HepG2 (cell line): ENCODE data around the gene SYCE1. TPM values are rescaled to one million over a fixed set of nuclear protein-coding genes. Genes with fewer than 3 reads are reported as not detected.

Source experiments
- ATAC-seq: fragments of 200-7000 bp; cut with Tn5 transposase; 3 replicates; pipeline ENCODE4 v1.9.1; 2020; ENCODE audit warnings: mild to moderate bottlenecking, moderate library complexity
- BruUV-seq: library from RNA; stranded (reverse); fragments of 400-500 nt; replicated peaks from 2 replicates; lab custom pipeline; 2021; lab: Mats Ljungman, UMichigan
- CTCF ChIA-PET: fragments of 300-600 bp; formaldehyde crosslinking; extraction: SDS; loops from one replicate; lab custom pipeline; 2021; ENCODE audit warnings: low total read pairs, inconsistent platforms, low intra/inter-chr PET ratio; lab: Yijun Ruan, JAX
- POLR2A ChIA-PET: fragments of 350-600 bp; sonication (Branson Sonifier 250); formaldehyde crosslinking; loops from one replicate; lab custom pipeline; 2020; ENCODE audit warnings: antibody characterized with exemption, inconsistent platforms; lab: Yijun Ruan, JAX
- DNase-seq: peaks from one replicate; pipeline ENCODE4 v3.0.0-alpha.2; 2015; ENCODE audit warnings: low spot score
- FAIRE-seq: peaks from 3 replicates; lab custom pipeline; 2011; peaks lifted over from hg19 to GRCh38; lab: Jason Lieb, UNC
- H2AFZ ChIP-seq: one replicate; pipeline ENCODE4 v1.6.1; 2011; ENCODE audit warnings: low read length, inconsistent platforms
- H3K27ac ChIP-seq: fragments of 300-600 bp; 3 replicates; pipeline ENCODE4 v1.8.0; 2011; ENCODE audit warnings: mixed run types, mild to moderate bottlenecking, mixed read lengths, low read length, inconsistent platforms; ENCODE audit not compliant: insufficient read depth; ENCODE audit errors: extremely low read length
- H3K27me3 ChIP-seq, 2 experiments: fragments of 200-600 bp in 1 of 2; 2 replicates in 1 of 2; 3 replicates in 1 of 2; pipeline versions ENCODE4 v1.6.0 to v1.8.0; 2011; ENCODE audit warnings: low read length in 2 of 2, mild to moderate bottlenecking in 2 of 2, moderate library complexity in 2 of 2, inconsistent platforms in 1 of 2; ENCODE audit not compliant: insufficient read depth in 2 of 2, control insufficient read depth in 1 of 2
- H3K36me3 ChIP-seq, 2 experiments: fragments of 200-600 bp in 1 of 2; replicated peaks in 1 of 2; 2 replicates in 1 of 2; 3 replicates in 1 of 2; pipeline versions ENCODE4 v1.5.1 to v1.8.0; 2011; ENCODE audit warnings: low read length in 2 of 2, inconsistent platforms in 1 of 2; ENCODE audit not compliant: insufficient read depth in 2 of 2, control insufficient read depth in 1 of 2
- H3K4me1 ChIP-seq: 2 replicates; pipeline ENCODE4 v1.5.1; 2012; ENCODE audit warnings: low read length, inconsistent platforms; ENCODE audit not compliant: insufficient read depth
- H3K4me2 ChIP-seq: 2 replicates; pipeline ENCODE4 v1.6.0; 2011; ENCODE audit warnings: low read depth, low read length, inconsistent platforms
- H3K4me3 ChIP-seq, 3 experiments: fragments of 200-600 bp in 1 of 3; sonication (generic), shearing (Covaris generic) in 1 of 3; replicated peaks in 1 of 3; 2 replicates each; pipeline ENCODE4 v1.5.1; 2011 to 2016; ENCODE audit warnings: low read length in 3 of 3, inconsistent platforms in 2 of 3, low read depth in 2 of 3, mild to moderate bottlenecking in 2 of 3, control low read depth in 1 of 3, mixed read lengths in 1 of 3; ENCODE audit not compliant: insufficient read depth in 1 of 3
- H3K79me2 ChIP-seq: one replicate; pipeline ENCODE4 v1.6.1; 2011; ENCODE audit warnings: low read length, inconsistent platforms; ENCODE audit not compliant: insufficient read depth
- H3K9ac ChIP-seq: 2 replicates; pipeline ENCODE4 v1.6.0; 2011; ENCODE audit warnings: mild to moderate bottlenecking, low read depth, low read length, inconsistent platforms; ENCODE audit not compliant: insufficient read depth
- H3K9me3 ChIP-seq: 2 replicates; pipeline ENCODE4 v1.5.1; 2012; ENCODE audit warnings: mild to moderate bottlenecking, low read length
- H4K20me1 ChIP-seq: 2 replicates; pipeline ENCODE4 v1.6.0; 2011; ENCODE audit warnings: inconsistent platforms, mild to moderate bottlenecking, low read length, moderate library complexity; ENCODE audit not compliant: insufficient read depth
- ADNP ChIP-seq: sonication (generic); formaldehyde crosslinking; IDR thresholded peaks from 2 replicates; pipeline ENCODE4 v1.4.0; 2020; ENCODE audit warnings: missing genetic modification reagents
- CREB1 ChIP-seq, 2 experiments: fragments of 450-650 bp in 1 of 2; IDR thresholded peaks; 2 replicates each; pipeline ENCODE4 v1.6.1; 2016 to 2017; ENCODE audit warnings: control low read depth in 1 of 2, mild to moderate bottlenecking in 1 of 2, missing compliant biosample characterization in 1 of 2, missing genetic modification characterization in 1 of 2
- E2F5 ChIP-seq: sonication (generic); formaldehyde crosslinking; conservative IDR thresholded peaks from 2 replicates; pipeline ENCODE4 v1.4.0; 2020; ENCODE audit warnings: missing genetic modification reagents
- GZF1 ChIP-seq: sonication (generic); formaldehyde crosslinking; IDR thresholded peaks from 2 replicates; pipeline ENCODE4 v1.5.1; 2020; ENCODE audit warnings: mild to moderate bottlenecking, missing genetic modification reagents
- JUN ChIP-seq: sonication (generic); formaldehyde crosslinking; IDR thresholded peaks from 2 replicates; pipeline ENCODE4 v1.4.0; 2020; ENCODE audit warnings: mild to moderate bottlenecking, missing genetic modification reagents
- PLRG1 ChIP-seq: fragments of 450-650 bp; conservative IDR thresholded peaks from 2 replicates; pipeline ENCODE4 v1.6.1; 2016
- ZNF564 ChIP-seq: sonication (generic); formaldehyde crosslinking; IDR thresholded peaks from 2 replicates; pipeline ENCODE4 v1.8.1; 2023; ENCODE audit warnings: mild to moderate bottlenecking, missing genetic modification reagents
- WGBS: methylation state at CpG from one replicate; pipeline ENCODE4 v1.1.6; 2017; ENCODE audit warnings: low lambda C conversion rate; 5-methylcytosine and 5-hydroxymethylcytosine counted together
- in situ Hi-C: cut with HindIII; loops from 2 replicates; pipeline ENCODE4 v1.10.0; 2017; ENCODE audit warnings: low pct_unique_long_range_greater_than_20kb; ENCODE audit not compliant: extremely low pct_ligation_motif_present
- intact Hi-C: fragments of 100-400 bp; cut with micrococcal nuclease; formaldehyde crosslinking; loops from one replicate; pipeline ENCODE4 v1.10.0; 2022; ENCODE audit not compliant: unreplicated experiment
- polyA plus RNA-seq, 8 experiments: library from polyadenylated mRNA; depleted of rRNA in 3 of 8; stranded (reverse) in 7 of 8; unstranded in 1 of 8; fragments of >200 nt; fragmentation: Illumina TruSeq in 4 of 8; extraction: Trizol in 4 of 8; gene quantifications; 2 replicates each; pipeline versions ENCODE4 v1.2.1 to v1.2.3, GENCODE V29; 2011 to 2016; ENCODE audit warnings: low read depth in 4 of 8, missing spikeins in 1 of 8, mixed read lengths in 1 of 8; ENCODE audit not compliant: insufficient read depth in 1 of 8
- total RNA-seq, 5 experiments: library from RNA; depleted of rRNA; stranded (reverse); fragments of >200 nt; fragmentation: Illumina TruSeq; extraction: Trizol; gene quantifications; 2 replicates each; pipeline ENCODE4 v1.2.3, GENCODE V29; 2016; ENCODE audit warnings: low read depth in 1 of 5
- TF ChIP-seq, protein P1 (sequence below): sonication (generic); formaldehyde crosslinking; IDR thresholded peaks from 2 replicates; pipeline ENCODE4 v1.5.0; 2020; ENCODE audit warnings: mild to moderate bottlenecking, missing genetic modification reagents

Gene SYCE1
- total and polyA plus RNA-seq, 2 of the 13 experiments (the other 11 are each of a cell fraction or from before 2014, with no cell fraction given) = not detected

- intact Hi-C loops = no loop called here
- in situ Hi-C loops = no loop called here
- POLR2A ChIA-PET = no interaction called here
- Histone ChIP-seq H3K79me2 (no peaks in the 10 kb centered on the region), H3K27ac (no peak overlapping the region), H3K4me1 (peaks cover 13% of the 10 kb centered on the region), H3K4me2 (no peak overlapping the region), H3K4me3 (no peak overlapping the region), H4K20me1 (no peaks in the 10 kb centered on the region), H3K27me3 (peaks cover 0 to 26% of the 10 kb centered on the region in 2 experiments; a peak in 3 of 5 replicates), H3K36me3 (no peaks in the 10 kb centered on the region), H3K9ac (no peak overlapping the region), H3K9me3 (no peaks in the 10 kb centered on the region), H2AFZ (no peak overlapping the region)
- 4% methylated on average over 4 of the region's 4 CpGs for WGBS
- TF ChIP-seq GZF1 (CRISPR knock-in tag) (no peak), CREB1 (IDR thresholded peaks at IDR 0.05) (no peak), CREB1 (CRISPR knock-in tag; IDR thresholded peaks at IDR 0.05) (no peak), E2F5 (CRISPR knock-in tag) (no peak), ZNF564 (CRISPR knock-in tag) (no peak), ADNP (CRISPR knock-in tag) (no peak), JUN (no peak), PLRG1 (no peak)
- TF ChIP-seq, protein P1, sequence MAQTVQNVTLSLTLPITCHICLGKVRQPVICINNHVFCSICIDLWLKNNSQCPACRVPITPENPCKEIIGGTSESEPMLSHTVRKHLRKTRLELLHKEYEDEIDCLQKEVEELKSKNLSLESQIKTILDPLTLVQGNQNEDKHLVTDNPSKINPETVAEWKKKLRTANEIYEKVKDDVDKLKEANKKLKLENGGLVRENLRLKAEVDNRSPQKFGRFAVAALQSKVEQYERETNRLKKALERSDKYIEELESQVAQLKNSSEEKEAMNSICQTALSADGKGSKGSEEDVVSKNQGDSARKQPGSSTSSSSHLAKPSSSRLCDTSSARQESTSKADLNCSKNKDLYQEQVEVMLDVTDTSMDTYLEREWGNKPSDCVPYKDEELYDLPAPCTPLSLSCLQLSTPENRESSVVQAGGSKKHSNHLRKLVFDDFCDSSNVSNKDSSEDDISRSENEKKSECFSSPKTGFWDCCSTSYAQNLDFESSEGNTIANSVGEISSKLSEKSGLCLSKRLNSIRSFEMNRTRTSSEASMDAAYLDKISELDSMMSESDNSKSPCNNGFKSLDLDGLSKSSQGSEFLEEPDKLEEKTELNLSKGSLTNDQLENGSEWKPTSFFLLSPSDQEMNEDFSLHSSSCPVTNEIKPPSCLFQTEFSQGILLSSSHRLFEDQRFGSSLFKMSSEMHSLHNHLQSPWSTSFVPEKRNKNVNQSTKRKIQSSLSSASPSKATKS (CRISPR knock-in tag) = no peak
- no peak for DNase-seq
- FAIRE-seq = no peak
- CTCF ChIA-PET = no interaction called here
- no TSS peak for BruUV-seq
- ATAC-seq = no peak
Measured at GRCh38 chr10:133511408-133511807, 54.0 kb downstream of the SYCE1 start.
